NCI-H2196 (cell line): ENCODE measurements around the gene HCFC1R1.
A peak's percentile ranks its signal among the peaks of the same experiment; 100 is the strongest.
"Not testable (repeated sequence)": the region's sequence is repeated elsewhere in the genome, so short reads cannot be mapped to it uniquely, and the experiment has no call there.

Experiments
- DNase-seq: peaks from one replicate; lab custom pipeline; 2025; ENCODE audit not compliant: unreplicated experiment; lab: John Stamatoyannopoulos, UW

HCFC1R1 gene, protein sequence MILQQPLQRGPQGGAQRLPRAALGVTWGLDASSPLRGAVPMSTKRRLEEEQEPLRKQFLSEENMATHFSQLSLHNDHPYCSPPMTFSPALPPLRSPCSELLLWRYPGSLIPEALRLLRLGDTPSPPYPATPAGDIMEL

GRCh38 chr16:3023669-3024478 is at the start of gene HCFC1R1, which contains the start of gene THOC6:
TSS of gene HCFC1R1 (minus strand) at chr16:3023942. CDS start at chr16:3023941, 1 bp downstream.
TSS of gene THOC6 (plus strand) at chr16:3024035. CDS start at chr16:3024327, 292 bp downstream.
- peak; percentile 98 for DNase-seq

DNA sequence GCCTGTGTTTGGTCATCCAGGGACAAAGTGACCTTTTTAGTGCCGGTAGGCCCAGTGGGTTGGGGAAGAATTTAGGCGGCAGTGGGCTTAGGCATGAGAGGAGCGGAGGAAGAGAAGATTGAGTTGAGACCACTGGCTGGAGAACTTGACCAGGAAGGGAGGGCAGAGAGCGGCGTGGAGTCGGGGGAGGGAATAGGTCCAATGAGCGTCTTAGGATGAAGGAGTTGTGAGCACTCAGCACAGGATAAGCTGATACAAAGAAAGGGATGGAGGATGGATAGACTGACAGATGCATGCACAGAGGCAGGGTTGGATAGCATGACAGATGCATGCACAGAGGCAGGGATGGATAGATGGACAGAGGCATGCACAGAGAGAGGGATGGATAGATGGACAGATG is 49.7 kb upstream of the HCFC1R1 start:
- no peak for DNase-seq

DNA sequence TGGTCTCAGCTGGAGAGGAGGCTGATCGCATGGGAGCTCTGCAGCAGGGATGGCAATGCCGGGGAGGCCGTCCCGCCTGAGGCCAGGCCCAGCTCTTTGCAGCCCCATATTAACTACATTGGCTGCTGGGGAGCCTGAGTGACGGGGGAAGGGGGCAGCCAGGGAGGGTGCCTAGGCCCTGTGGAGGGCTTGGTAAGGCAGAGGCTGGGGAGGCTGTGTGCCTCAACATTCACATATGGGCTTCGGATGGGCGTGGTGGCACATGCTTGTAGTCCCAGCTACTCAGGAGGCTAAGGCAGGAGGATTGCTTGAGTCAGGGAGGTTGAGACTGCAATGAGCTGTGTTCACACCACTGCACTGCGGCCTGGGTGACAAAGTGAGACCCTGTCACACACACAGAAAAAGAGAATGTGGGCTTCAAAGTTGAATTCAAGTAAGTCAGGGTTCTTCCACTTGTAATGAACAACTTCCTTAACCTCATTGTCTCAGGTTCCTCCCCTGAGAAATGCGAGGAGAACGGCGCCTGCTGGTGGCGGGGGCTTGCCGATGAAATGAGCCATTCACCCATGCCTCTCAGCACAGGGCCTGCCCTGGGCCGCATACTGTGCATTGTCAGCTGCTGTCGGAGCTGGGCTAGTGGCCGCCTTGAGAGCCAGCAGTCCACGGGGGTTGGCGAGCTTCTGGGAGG is 49.0 kb upstream of the HCFC1R1 start:
- not testable (repeated sequence) for DNase-seq

- not testable (repeated sequence) for DNase-seq
These were observed 48.4 kb upstream of the HCFC1R1 start for GRCh38 chr16:3072148-3072547.

GRCh38 chr16:3071655-3072054 is 47.9 kb upstream of the HCFC1R1 start:
- DNase-seq = no peak

DNA sequence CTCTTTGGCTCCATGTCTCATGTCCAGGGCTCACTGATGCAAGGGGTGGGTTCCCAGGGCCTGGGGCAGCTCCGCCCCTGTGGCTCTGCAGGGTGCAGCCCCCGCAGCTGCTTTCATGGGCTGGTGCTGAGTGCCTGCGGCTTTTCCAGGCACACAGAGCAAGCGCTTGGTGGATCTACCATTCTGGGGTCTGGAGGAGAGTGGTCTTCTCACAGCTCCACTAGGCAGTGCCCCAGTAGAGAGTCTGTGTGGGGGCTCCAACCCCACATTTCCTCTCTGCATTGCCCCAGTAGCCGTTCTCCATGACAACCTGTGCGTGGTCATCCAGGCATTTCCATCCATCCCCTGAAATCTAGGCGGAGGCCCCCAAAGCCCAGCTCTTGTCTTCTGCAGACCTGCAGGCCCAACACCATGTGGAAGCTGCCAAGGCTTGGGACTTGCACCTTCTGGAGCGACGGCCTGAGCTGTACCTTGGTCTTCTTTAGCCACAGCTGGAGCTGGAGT is 46.9 kb upstream of the HCFC1R1 start:
- DNase-seq = no peak

GRCh38 chr16:3069146-3069545 is 45.4 kb upstream of the HCFC1R1 start:
- not testable (repeated sequence) for DNase-seq

DNA sequence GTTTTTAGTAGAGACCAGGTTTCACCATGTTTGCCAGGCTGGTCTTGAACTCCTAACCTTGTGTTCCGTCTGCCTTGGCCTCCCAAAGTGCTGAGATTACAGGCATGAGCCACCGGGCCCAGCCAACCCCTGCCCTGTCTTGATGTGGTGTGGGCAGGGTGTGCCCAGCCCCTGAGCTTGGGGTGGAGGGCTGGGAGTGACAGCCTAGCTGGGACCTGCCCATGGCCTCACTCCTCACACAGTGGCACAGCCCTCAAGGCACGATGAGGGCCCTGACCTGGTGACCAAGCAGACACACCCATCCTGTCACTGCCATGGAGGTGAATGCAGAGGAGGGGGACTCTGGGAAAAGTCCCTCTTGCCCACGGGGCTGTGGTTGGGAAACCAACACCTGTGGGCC is 44.7 kb upstream of the HCFC1R1 start:
- DNase-seq = no peak

- DNase-seq = no peak
These were observed 42.7 kb upstream of the HCFC1R1 start for GRCh38 chr16:3066440-3066748.

GRCh38 chr16:3065742-3066439 is 42.1 kb upstream of the HCFC1R1 start:
- no peak for DNase-seq

DNA sequence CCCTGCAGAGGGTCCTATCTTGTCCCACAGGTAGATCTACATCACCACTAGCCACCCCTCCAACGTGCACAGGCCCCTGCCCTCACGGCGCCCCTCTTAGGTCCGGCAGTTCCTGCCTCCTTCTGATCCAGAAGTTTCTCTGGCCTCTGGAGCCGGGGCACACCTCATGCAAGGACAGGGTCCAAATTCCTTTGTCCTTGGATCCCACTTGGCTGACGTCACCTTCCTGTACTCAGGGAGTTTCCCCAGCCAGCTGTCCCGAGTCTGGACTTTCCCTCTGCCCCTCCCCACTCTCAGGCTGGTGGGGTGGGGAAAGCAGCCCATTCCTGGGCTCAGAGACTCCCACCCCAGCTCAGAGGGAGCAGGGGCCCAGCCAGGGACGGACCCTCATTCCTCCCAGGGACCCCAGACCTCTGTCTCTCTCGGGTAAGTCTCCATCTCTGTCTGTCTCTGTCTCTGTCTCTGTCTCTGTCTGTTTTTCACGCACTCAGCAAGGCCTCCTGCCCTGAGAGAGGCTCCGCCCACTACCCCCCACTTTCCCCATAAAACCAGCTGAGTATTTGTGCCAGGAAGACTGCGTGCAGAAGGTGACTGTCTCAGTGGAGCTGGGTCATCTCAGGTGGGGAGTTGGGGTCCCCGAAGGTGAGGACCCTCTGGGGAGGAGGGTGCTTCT is 41.5 kb upstream of the HCFC1R1 start, which contains the start of gene IL32:
Gene IL32, plus strand, starts transcription at position 572 of the 673 bp plus-strand sequence. CDS start 172 bp downstream, outside the sequence.
- no peak for DNase-seq

GRCh38 chr16:3063625-3064386 is 40.1 kb upstream of the HCFC1R1 start:
- DNase-seq = no peak

DNA sequence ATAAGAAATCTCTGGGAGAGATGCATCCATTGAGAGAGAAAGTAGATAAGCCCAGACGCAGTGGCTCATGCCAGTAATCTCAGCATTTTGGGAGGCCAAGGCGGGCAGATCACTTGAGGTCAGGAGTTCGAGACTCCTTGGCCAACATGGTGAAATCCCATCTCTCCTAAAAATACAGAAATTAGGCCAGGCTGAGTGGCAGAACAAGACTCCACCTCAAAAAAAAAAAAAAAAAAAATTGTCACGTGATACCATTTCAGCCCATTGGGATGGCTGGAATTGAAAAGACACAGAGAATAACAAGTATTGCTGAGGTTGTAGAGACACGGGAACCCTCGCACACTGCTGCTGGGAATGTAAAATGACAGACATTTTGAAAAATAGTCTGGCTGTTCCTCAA is 38.8 kb upstream of the HCFC1R1 start:
- no peak for DNase-seq

DNA sequence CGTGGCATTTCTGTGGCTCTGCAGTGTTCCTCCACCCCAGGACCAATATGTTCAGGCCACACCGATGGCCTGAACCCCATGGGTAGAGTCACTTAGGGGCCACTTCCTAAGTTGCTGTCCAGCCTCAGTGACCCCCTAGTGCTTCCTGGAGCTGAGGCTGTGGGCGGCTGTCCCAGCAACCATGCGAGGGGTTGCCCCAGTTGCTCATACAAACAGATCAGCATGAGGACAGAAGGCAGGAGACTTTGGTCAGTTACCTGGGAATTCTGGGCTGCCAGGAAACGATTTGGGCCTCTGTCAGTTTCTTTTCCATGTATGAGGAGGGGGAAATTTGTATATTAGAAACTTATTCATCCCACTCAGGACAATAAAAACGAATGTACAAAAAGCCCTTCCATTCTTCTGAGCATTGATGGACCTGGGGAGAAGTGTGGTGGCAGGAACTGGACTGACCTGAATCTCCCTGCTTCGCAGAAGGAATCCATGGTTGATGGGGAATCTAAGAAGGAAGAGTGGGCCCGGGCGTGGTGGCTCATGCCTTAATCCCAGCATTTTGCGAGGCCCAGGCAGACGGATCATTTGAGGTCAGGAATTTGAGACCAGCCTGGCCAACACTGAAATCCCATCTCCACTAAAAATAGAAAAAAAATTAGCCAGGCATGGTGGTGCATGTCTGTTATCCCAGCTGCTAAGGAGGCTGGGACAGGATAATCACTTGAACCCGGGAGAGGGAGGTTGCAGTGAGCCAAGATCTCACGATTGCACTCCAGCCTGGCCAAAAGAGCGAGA is 36.8 kb upstream of the HCFC1R1 start:
- DNase-seq = no peak

DNA sequence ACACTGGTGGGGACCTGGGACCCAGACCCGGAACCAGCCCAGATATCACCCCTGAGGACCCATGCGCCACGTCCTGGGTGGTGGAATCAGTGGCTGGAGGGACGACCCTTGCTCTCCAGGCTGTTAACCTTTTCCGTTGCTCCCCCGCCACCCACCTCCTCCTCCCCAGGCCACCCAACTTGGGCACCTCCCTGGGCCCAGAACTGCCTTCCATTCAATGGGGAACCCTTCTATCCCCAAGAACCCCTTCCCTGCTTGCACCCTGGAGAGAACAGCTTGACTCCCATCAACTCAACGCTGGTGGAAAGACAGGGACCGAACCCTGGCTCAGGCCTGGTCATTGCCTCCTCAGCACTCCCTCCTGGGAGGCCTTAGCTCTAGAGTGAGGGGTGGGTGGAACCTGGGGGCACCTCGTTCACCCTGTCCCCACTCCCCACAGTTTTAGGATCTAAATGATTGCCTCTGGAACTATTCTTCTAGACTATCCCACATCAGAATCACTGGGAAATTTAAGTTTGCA is 36.0 kb upstream of the HCFC1R1 start:
- DNase-seq = no peak

DNA sequence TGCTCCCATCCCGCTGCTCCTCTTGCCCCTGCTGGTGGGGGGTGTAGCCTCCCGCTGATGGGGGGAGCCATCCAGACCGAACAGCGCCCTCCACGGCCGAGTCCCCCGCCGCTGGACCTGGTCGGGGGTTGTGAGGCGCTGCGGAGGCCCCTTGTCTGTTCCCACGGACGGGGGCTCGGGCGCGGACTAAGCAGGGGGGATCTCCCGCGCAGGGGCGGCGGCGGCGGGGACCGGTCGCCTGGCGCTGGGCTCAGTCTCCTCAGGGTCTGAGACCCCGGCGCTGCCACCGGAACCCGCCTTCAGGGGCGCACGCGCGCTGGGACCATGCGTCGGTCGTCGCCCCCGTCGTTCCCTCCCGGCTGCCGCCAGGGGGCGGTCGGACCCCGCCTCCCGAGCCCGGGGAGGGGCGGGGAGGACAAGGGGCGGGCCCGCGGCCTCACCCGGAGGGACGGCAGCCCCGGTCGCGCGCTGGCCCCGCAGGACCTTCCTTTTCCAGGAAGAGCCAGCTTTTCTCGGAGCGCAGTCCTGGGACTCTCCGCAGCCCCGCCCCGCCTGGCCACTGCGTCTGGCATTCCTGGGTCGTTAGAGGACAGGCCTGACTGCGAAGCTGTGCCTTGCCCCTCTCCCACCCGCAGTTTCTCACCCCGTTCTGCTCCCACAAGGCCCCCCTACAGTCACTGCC is 35.4 kb upstream of the HCFC1R1 start:
- peak; percentile 93 for DNase-seq

GRCh38 chr16:3058139-3059030 is 34.6 kb upstream of the HCFC1R1 start:
- peak; percentile 25 for DNase-seq
